ENCODE data around the gene ANXA6.

Gene ANXA6

DNA sequence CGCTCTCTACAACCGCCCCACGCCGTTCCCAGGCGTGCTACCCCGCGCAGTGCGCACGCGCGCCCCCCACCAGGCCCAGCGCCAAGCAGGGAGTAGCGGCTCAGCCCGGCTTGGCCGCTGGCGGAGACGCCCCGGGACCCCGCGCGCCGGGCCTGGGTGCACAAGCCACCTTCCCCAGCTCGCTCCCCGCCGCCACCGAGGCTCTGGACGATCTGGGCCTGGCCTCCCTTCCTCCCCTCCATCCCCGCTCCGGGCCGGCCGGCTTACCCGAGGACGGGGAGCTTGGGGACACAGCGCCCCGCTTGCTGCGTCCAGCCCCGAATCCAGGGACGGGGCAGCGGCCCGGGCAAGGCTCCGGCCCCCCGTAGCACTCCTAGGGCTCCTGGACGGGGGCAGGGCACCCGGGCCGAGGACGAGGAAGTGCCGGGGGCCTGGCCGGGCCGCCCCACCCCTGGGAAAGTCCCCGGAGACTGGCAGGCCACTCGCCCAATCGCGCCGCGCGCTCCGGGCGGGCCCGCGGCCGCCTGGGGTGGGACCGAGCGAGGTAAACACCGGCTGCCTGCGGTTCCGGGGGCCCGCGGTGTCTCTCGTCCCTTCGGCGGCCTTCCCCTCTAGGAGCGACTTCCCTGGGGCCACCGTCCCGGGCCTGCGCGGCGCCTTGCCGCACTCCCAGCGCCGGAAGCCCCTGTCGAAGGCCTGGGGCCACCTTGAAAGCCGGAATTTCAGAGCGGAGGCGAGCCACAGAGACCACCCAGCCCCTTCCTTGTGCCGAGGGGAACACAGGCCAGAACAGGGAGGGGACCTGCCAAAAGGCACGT, 76.8 kb downstream of the ANXA6 start, which contains the start of gene TNIP1:
Gene TNIP1 (minus strand): TSS at position 422 of the 818 bp plus-strand sequence. CDS start 15,939 bp downstream, outside the sequence.
- no peak for DNase-seq (ENCODE audit: low read depth)

DNA sequence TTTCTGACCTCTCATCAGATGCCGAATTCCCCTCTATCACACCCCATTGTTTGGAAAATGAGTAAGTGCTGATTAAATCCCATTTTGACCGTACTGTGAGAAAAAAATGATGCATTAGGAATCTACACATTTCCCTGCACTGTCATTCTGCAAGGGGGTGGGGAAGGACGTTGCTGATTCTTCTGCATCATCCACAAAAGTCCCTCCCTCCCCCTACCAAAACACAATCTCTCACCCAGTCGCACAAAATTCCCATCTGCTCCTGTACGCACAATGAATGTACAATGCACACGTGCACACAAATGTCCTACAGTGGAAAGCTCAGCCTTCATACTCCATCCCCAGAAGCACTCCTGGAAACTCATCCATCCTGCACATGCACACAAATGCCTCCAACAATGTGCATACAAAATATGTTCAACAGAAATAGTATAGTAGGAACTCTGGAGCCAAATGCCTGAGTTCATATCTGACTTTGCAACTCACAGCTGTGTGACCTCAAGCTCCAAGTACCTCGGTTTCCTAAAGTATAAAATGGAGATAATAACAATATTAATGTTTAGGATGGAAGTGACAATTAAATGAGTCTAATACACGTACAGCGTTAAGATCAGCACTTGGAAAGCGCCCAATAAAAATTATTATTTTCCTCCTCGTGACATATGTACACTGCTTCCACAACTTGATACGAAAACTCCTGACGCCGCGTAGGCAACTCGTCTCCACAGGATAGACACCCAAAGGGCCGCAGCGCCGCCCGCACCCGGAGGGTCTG, 77.6 kb downstream of the ANXA6 start:
- peak; percentile 70 for DNase-seq (ENCODE audit: low read depth)

GRCh38 chr5:151078490-151079262, 78.9 kb downstream of the ANXA6 start:
- no peak for DNase-seq (ENCODE audit: low read depth)

- no peak for DNase-seq (ENCODE audit: low read depth)
These were observed 79.6 kb downstream of the ANXA6 start for GRCh38 chr5:151077967-151078366.

DNA sequence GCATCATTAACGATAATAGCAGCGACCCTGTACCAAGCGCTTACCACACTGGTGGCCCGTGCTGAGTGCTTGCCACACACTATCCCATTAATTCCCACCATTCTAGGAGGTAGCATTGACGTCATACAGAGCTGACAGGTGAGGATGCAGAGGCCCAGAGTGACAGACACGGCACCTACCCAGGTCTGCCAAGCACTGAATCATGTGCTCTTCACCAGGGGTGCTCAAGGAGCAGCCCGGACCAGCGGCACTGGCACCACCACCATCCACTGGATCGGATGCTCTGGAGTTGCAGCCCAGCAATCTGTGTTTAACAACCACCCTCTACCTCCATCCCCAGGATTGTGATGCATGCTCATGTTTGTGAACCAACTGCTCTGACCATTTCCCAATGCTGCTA, 80.2 kb downstream of the ANXA6 start:
- DNase-seq (ENCODE audit: low read depth), result no peak

- DNase-seq (ENCODE audit: low read depth), result no peak
These were observed 81.0 kb downstream of the ANXA6 start for GRCh38 chr5:151076616-151077015.

- no peak for DNase-seq (ENCODE audit: low read depth)
These were observed 81.8 kb downstream of the ANXA6 start for GRCh38 chr5:151075698-151076331.

- DNase-seq (ENCODE audit: low read depth), result no peak
These were observed 83.0 kb downstream of the ANXA6 start for GRCh38 chr5:151074557-151074956.

DNA sequence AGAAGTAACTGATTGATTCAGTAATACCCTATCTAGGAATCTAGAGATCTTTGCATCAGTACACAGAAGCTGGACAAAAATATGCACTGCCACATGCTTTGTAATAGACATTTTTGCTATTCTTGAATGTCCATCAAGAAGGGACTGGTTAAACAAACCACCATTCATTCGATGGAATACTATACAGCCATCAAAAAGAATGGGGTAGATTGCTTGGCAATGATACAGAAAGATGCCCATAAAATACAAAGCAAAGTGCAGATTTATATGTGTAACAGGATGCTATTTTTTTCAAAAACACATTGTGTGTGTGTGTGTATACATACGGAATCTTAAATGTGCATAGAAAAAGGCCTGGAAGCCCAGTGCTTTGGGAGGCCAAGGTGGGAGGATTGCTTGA, 84.3 kb downstream of the ANXA6 start:
- no peak for DNase-seq (ENCODE audit: low read depth)

GRCh38 chr5:151072630-151073025, 85.0 kb downstream of the ANXA6 start:
- peak; percentile 83 for DNase-seq (ENCODE audit: low read depth)

- no peak for DNase-seq (ENCODE audit: low read depth)
These were observed 85.5 kb downstream of the ANXA6 start for GRCh38 chr5:151071848-151072629.

DNA sequence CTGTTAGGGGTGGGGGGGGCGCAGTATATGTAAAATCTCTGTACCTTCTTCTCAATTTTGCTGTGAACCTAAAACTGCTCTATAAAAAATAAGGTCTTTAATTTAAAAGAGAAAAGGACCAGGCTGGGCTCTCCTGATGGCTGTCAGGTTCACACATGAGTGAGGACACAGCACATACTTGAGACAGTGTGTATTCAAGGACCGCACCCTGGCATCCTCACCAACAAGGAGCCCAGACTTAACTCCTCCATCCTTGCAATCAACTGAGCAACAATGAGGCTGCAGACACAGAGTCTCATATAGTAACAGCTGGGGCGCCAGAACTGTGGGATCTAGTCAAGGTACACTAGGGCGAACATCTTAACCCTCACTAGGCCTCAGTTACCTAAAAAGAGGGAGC, 86.6 kb downstream of the ANXA6 start:
- no peak for DNase-seq (ENCODE audit: low read depth)

DNA sequence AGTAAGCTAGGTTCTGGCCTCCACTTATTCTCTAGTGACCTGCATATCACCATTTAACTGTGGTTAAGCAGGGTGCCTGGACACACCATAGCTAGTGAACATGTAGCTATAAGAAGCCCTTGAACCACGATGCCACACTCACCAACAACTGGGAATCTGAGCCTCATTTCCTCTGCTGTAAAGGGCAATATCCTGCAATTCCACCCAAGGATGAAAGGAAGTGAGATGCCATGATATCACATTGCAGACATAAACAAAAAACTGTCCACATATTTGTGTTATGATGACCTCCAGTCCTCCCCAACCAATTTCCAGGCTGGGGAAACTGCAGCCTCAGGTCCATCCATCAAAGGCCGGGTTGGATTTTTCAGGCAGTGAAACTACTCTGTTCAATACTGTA, 87.1 kb downstream of the ANXA6 start:
- no peak for DNase-seq (ENCODE audit: low read depth)

DNA sequence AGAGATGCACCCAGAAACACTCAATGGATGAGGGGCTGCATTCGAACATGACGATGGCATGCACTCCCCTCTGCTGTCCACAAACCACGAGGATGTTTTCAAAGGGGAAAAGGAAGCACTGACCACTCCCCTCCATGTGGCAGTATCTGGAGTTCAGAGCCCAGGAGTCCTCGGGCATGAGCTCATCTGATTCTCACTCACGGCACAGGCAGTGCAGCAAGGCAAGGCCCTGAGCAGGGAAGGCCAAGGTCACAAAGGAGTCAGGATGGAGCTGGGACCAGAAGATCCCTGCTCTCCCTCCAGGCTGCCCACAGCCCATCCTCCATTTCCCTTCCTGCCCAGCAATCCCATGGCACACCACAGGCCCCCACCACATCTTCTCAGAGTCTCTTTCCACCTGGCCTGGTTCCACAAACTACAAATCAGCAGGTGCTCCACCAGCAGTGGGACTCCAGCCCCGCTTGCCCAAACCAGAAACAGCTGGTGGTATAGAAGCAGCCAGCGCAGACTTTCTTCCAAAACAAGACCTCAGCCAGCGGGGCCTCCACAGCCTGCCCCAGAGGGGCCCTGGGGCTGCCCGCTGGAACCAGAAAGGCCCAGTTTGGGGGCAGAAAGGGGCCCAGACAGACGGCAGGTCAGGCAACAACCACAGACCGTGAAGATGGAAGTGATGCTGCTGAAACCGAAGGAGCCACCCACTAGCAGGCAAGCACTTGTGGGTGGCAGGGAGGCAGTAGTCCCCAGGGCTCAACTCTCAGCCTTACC, 89.0 kb downstream of the ANXA6 start:
- no peak for DNase-seq (ENCODE audit: low read depth)

GRCh38 chr5:151067632-151068432, 89.7 kb downstream of the ANXA6 start:
- DNase-seq (ENCODE audit: low read depth), result no peak

DNA sequence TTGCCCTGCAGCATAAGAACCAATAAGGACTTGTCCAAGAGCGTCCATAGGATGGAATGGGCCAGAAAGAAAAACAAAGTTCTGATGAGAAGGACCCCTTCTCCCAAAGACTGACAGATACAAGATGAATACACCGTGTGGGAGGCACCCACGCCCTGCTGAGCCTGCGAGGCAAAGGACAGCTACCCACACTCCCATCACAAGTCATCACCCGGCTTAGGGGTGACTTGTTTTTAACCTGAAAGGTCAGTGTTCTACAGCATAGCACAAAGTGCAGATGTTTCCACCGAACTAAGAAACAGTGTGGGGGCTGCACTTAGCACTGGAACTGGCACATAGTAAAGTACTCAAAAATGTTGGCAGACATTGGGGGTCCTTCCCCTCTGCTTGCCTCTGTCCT, 90.7 kb downstream of the ANXA6 start:
- no peak for DNase-seq (ENCODE audit: low read depth)

DNA sequence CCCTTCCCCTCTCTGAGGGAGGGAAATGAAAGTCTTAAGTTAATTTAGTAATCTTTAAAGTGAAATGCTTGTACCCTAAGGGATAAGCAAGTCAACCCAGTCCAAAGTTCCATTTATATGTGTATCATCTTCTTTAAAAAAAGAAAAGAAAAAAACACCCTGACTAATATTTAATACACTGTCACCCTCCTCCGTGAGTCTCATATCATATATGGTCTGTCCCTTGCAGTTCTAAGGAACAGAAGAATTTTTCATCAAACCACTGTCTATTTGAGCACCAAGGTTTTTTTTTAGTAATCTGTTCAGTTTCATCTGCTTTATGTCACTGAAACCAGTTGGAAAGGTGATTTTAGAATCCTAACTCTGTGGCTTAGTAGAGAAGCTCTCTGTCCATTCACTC, 92.0 kb downstream of the ANXA6 start:
- DNase-seq (ENCODE audit: low read depth), result no peak

DNA sequence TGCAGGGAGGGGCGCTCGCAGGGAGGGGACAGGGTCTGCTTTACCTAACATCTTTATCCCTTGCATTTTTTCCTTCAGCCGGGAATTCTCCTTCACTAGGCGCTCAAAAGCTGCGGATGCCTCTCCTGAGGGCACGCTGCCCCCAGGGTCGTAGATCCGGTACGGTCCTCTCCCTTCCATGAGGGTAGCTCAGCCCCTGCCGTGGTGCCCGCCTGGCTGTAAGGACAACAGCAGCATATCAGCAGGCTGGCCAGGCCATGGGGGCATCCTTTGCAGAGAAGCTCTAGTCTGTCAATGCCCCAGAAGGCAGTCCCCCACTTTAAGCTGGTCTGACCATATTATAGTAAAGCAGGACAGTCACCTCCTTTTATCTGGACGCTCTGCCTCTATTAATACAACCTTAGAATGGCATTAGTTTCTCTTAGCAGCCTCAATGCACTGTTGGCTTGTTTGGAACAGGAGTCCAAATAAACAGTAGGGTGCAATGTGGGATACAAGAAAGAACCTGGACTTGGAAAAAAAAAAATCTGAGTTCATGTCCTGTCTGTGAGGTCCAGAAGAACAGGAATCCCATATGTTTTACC, 92.6 kb downstream of the ANXA6 start:
- DNase-seq (ENCODE audit: low read depth), result no peak
